GM18907 (cell line): ENCODE measurements around the gene PEX7.
A peak's percentile ranks its signal among the peaks of the same experiment; 100 is the strongest.
"Not testable (repeated sequence)": the region's sequence is repeated elsewhere in the genome, so short reads cannot be mapped to it uniquely, and the experiment has no call there.

ENCODE experiments used
- ATAC-seq: cut with Tn5 transposase; IDR thresholded peaks from one replicate; pipeline ENCODE4 v1.9.1; 2021; ENCODE audit warnings: mild to moderate bottlenecking, moderate library complexity; ENCODE audit not compliant: unreplicated experiment

PEX7 gene

GRCh38 chr6:136822376-136823127 lies at the start of gene PEX7:
Gene PEX7, plus strand, starts transcription at chr6:136822592. Its CDS starts 74 bp downstream, at chr6:136822666.
- ATAC-seq, result peak; percentile 98

- peak; percentile 67 for ATAC-seq
These were observed 49.5 kb upstream of the PEX7 start for GRCh38 chr6:136772685-136773472.

GRCh38 chr6:136773473-136773796 lies 49.0 kb upstream of the PEX7 start:
- ATAC-seq, result no peak

GRCh38 chr6:136774228-136775041 lies 48.0 kb upstream of the PEX7 start:
- no peak for ATAC-seq

- no peak for ATAC-seq
These were observed 47.3 kb upstream of the PEX7 start for GRCh38 chr6:136775081-136775480.

- no peak for ATAC-seq
These were observed 46.8 kb upstream of the PEX7 start for GRCh38 chr6:136775548-136775947.

GRCh38 chr6:136777651-136778050 lies 44.7 kb upstream of the PEX7 start:
- no peak for ATAC-seq

- no peak for ATAC-seq
These were observed 42.7 kb upstream of the PEX7 start for GRCh38 chr6:136779682-136780081.

GRCh38 chr6:136780972-136781371 lies 41.4 kb upstream of the PEX7 start:
- ATAC-seq, result no peak

- ATAC-seq, result no peak
These were observed 40.2 kb upstream of the PEX7 start for GRCh38 chr6:136782021-136782770.

- no peak for ATAC-seq
These were observed 39.4 kb upstream of the PEX7 start for GRCh38 chr6:136783021-136783420.

- ATAC-seq, result peak; percentile 78
These were observed 38.7 kb upstream of the PEX7 start for GRCh38 chr6:136783495-136784270.

GRCh38 chr6:136784271-136784664 lies 38.1 kb upstream of the PEX7 start:
- ATAC-seq, result no peak

- ATAC-seq, result peak; percentile 46
These were observed 37.3 kb upstream of the PEX7 start for GRCh38 chr6:136784910-136785746.

GRCh38 chr6:136786658-136787057 lies 35.7 kb upstream of the PEX7 start:
- no peak for ATAC-seq

GRCh38 chr6:136787726-136788068 lies 34.7 kb upstream of the PEX7 start:
- no peak for ATAC-seq

GRCh38 chr6:136788069-136788902 lies 34.1 kb upstream of the PEX7 start:
- ATAC-seq, result no peak

GRCh38 chr6:136789440-136789839 lies 33.0 kb upstream of the PEX7 start:
- ATAC-seq, result not testable (repeated sequence)
